Fibroblast of lung (primary cell): ENCODE measurements around the gene ARPIN.

Source experiments
- EZH2 ChIP-seq: IDR thresholded peaks from 2 replicates; pipeline ENCODE4 v1.5.1; 2012; ENCODE audit warnings: low read length, control low read depth, mild to moderate bottlenecking; ENCODE audit errors: missing control alignments
- TF ChIP-seq, protein P1 (sequence below), 2 donors: IDR thresholded peaks in 1 of 2; conservative IDR thresholded peaks in 1 of 2; 1 replicate in 1 of 2; 2 replicates in 1 of 2; pipeline ENCODE4 v1.5.1; 2011 to 2012; ENCODE audit warnings: low read length in 2 of 2, control low read depth in 1 of 2, inconsistent platforms in 1 of 2, low read depth in 1 of 2, mild to moderate bottlenecking in 1 of 2

DNA sequence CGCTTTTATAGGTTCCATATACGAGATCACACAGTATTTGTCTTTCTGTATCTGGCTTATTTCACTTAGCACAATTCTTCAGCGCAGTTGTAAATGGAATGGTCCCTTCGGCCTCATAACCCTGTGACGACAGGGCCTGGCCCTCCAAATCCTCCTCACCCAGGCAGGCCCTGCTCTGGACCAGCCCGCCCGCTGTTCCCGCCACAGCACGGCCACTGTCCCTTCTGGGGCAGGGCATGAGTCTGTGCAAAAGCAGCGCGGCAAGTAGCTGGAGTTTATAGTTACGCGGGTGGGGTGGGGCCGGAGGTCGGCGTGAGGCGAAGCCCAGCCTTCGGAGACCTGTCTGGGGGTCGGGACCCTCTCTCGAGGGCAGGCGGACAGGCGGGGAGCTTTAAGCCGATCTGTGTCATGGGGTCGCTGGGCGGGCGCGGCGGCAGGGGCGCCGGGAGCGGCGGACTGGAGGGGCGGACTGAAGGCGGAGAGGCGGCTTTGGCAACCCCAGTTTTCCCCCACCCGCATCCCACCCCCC, 543 bp downstream of the ARPIN start:
- TF ChIP-seq, protein P1, sequence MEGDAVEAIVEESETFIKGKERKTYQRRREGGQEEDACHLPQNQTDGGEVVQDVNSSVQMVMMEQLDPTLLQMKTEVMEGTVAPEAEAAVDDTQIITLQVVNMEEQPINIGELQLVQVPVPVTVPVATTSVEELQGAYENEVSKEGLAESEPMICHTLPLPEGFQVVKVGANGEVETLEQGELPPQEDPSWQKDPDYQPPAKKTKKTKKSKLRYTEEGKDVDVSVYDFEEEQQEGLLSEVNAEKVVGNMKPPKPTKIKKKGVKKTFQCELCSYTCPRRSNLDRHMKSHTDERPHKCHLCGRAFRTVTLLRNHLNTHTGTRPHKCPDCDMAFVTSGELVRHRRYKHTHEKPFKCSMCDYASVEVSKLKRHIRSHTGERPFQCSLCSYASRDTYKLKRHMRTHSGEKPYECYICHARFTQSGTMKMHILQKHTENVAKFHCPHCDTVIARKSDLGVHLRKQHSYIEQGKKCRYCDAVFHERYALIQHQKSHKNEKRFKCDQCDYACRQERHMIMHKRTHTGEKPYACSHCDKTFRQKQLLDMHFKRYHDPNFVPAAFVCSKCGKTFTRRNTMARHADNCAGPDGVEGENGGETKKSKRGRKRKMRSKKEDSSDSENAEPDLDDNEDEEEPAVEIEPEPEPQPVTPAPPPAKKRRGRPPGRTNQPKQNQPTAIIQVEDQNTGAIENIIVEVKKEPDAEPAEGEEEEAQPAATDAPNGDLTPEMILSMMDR (conservative IDR thresholded peaks at IDR 0.05 in 1 of 2, IDR thresholded peaks at IDR 0.05 in 1 of 2; ENCODE audit: low read depth in 1 of 2, low read length in 2 of 2): no peak
- no peak for TF ChIP-seq EZH2
